ENCODE data around the gene CHRNA1.
"Not testable (repeated sequence)": the region's sequence is repeated elsewhere in the genome, so short reads cannot be mapped to it uniquely, and the experiment has no call there.

Gene CHRNA1

DNA sequence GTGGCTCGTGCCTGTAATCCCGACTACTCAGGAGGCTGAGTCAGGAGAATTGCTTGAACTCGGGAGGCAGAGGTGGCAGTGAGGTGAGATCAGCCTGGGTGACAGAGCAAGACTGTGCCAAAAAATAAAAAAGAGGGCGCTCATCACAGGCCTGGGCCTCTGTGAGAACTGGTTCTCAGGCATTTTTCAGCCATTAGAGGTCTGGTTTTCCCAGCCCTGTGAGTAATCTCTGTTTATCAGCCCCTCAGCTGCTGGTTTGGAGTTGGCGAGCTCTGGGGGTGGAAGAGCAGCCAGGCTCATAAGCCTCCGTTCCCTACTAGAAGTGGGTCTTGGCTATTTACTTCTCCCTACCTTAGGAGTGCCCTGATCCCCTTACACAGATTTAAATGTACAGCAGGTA, 53.1 kb downstream of the CHRNA1 start:
- no peak for DNase-seq

DNA sequence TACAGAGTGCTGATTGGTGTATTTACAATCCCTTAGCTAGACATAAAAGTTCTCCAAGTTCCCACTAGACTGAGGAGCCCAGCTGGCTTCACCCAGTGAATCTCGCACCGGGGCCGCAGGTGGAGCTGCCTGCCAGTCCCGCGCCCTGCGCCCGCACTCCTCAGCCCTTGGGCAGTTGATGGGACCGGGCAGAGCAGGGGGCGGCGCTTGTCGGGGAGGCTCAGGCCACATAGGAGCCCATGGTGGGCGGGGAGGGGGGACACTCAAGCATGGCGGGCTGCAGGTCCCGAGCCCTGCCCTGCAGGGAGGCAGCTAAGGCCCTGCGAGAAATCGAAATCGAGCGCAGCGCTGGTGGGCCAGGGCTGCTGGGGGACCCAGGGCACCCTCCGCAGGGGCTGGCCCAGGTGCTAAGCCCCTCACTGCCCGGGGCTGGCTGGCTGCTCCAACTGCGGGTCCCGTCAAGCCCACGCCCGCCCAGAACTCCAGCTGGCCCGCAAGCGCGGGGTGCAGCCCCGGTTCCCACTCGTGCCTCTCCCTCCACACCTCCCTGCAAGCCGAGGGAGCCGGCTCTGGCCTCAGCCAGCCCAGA, 54.8 kb downstream of the CHRNA1 start:
- not testable (repeated sequence) for DNase-seq

GRCh38 chr2:174708713-174709112, 55.6 kb downstream of the CHRNA1 start:
- no peak for DNase-seq

GRCh38 chr2:174705321-174705720, 59.0 kb downstream of the CHRNA1 start:
- DNase-seq, result no peak

DNA sequence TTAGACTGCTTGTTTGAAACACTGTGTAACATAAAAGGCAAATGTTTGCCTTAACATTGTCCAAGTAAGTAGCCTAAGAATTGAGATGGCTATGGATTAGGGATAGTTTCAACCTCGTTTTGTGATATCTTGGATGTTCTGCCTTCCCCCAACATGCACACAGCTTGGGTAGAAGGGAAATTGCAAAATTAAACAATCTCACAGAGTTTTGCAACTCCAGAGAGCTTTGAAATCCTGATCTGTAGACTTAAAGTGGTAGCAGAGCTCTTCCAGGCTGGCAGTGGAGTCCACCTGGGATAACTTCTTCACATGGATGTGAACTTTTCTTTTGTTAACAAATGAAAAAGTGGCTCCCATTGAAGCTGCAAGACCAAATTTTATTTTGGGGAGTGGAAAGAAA, 59.6 kb downstream of the CHRNA1 start:
- no peak for DNase-seq

GRCh38 chr2:174704061-174704460, 60.2 kb downstream of the CHRNA1 start:
- DNase-seq, result no peak

DNA sequence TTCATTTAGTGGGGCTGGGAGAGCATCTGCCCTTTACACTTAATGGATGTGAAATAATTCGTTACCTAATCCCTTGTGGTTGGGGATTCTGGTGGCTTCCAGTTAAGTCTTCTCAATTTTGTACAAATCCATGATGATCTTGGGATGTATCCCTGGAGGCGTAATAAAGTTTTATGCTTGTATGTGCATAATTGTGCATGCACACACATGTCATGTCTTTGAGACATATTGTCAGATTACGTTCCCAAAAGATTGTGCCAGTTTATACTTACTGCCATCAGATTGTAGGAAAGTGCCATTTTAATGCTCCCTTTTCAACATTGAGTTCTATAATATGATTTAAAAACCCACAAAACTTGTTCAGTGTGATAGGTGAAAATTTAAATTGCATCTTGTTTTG, 60.8 kb downstream of the CHRNA1 start:
- DNase-seq, result no peak

GRCh38 chr2:174702541-174702940, 61.7 kb downstream of the CHRNA1 start:
- DNase-seq, result no peak

GRCh38 chr2:174699993-174700766, 64.1 kb downstream of the CHRNA1 start:
- no peak for DNase-seq

All from cerebellar nuclear complex (tissue), 1 donor.